Activated naive CD4-positive, alpha-beta T cell treated with anti-CD3 and anti-CD28 coated beads, Interleukin-2, amount 50 U/mL, for 24 hours (primary cell): ENCODE results near the gene HRNR.

Experiments
- H3K27ac Mint-ChIP-seq: one replicate; pipeline ENCODE4 v1.8.0; 2021; ENCODE audit warnings: mild to moderate bottlenecking, mixed read lengths
- H3K27me3 Mint-ChIP-seq: one replicate; pipeline ENCODE4 v1.8.0; 2021; ENCODE audit warnings: mixed read lengths
- H3K36me3 Mint-ChIP-seq: one replicate; pipeline ENCODE4 v1.8.0; 2021; ENCODE audit warnings: mixed read lengths
- H3K4me1 Mint-ChIP-seq: one replicate; pipeline ENCODE4 v1.8.0; 2021; ENCODE audit warnings: mixed read lengths
- H3K4me3 Mint-ChIP-seq: one replicate; pipeline ENCODE4 v1.8.0; 2021; ENCODE audit warnings: mild to moderate bottlenecking, mixed read lengths
- H3K9me3 Mint-ChIP-seq: one replicate; pipeline ENCODE4 v1.8.0; 2021; ENCODE audit warnings: mixed read lengths

The HRNR gene

GRCh38 chr1:152198982-152199381 lies 25.0 kb downstream of the HRNR start:
- peaks cover 3% of the 10 kb centered on the region for H3K36me3 Mint-ChIP-seq

GRCh38 chr1:152197361-152197941 lies 26.5 kb downstream of the HRNR start:
- Mint-ChIP-seq H3K9me3 (no peaks in the 10 kb centered on the region), H3K4me3 (no peak overlapping the region), H3K4me1 (no peaks in the 10 kb centered on the region), H3K27ac (no peak overlapping the region), H3K36me3 (peaks cover 3% of the 10 kb centered on the region), H3K27me3 (peaks cover 9% of the 10 kb centered on the region)

More at GRCh38 chr1:152198982-152199381, 25.0 kb downstream of the HRNR start:
- Mint-ChIP-seq H3K27me3 (peaks cover 9% of the 10 kb centered on the region), H3K9me3 (no peaks in the 10 kb centered on the region), H3K4me1 (no peaks in the 10 kb centered on the region), H3K4me3 (no peak overlapping the region), H3K27ac (no peak overlapping the region)

GRCh38 chr1:152191711-152192110 lies 32.3 kb downstream of the HRNR start:
- Mint-ChIP-seq H3K9me3 (no peaks in the 10 kb centered on the region), H3K4me3 (no peak overlapping the region), H3K27ac (no peak overlapping the region), H3K4me1 (peaks cover 6% of the 10 kb centered on the region), H3K36me3 (no peaks in the 10 kb centered on the region), H3K27me3 (peaks cover 1% of the 10 kb centered on the region)

- Mint-ChIP-seq H3K4me3 (no peak overlapping the region), H3K27ac (no peak overlapping the region), H3K36me3 (no peaks in the 10 kb centered on the region), H3K27me3 (peaks cover 1% of the 10 kb centered on the region), H3K9me3 (no peaks in the 10 kb centered on the region), H3K4me1 (peaks cover 6% of the 10 kb centered on the region)
Observed at GRCh38 chr1:152191260-152191659, 32.7 kb downstream of the HRNR start.

- H3K27ac Mint-ChIP-seq = no peak overlapping the region
- no peaks in the 10 kb centered on the region for H3K36me3 Mint-ChIP-seq
- H3K4me3 Mint-ChIP-seq = no peak overlapping the region
- H3K4me1 Mint-ChIP-seq = peaks cover 6% of the 10 kb centered on the region
- H3K27me3 Mint-ChIP-seq = peaks cover under 1% of the 10 kb centered on the region
- no peaks in the 10 kb centered on the region for H3K9me3 Mint-ChIP-seq
Observed at GRCh38 chr1:152190589-152190988, 33.4 kb downstream of the HRNR start.

GRCh38 chr1:152189657-152190442 lies 34.1 kb downstream of the HRNR start:
- Mint-ChIP-seq H3K4me3 (peak overlapping the region; percentile 81), H3K4me1 (peaks cover 9% of the 10 kb centered on the region), H3K36me3 (no peaks in the 10 kb centered on the region), H3K27me3 (no peaks in the 10 kb centered on the region), H3K27ac (no peak overlapping the region), H3K9me3 (no peaks in the 10 kb centered on the region)

GRCh38 chr1:152188673-152189591 lies 35.1 kb downstream of the HRNR start:
- Mint-ChIP-seq H3K9me3 (no peaks in the 10 kb centered on the region), H3K36me3 (no peaks in the 10 kb centered on the region), H3K27me3 (peaks cover 4% of the 10 kb centered on the region), H3K4me3 (peak overlapping the region; percentile 81), H3K4me1 (peaks cover 9% of the 10 kb centered on the region), H3K27ac (no peak overlapping the region)

- H3K36me3 Mint-ChIP-seq = no peaks in the 10 kb centered on the region
- H3K27me3 Mint-ChIP-seq = peaks cover 4% of the 10 kb centered on the region
- peaks cover 9% of the 10 kb centered on the region for H3K4me1 Mint-ChIP-seq
- no peaks in the 10 kb centered on the region for H3K9me3 Mint-ChIP-seq
- H3K4me3 Mint-ChIP-seq = no peak overlapping the region
- H3K27ac Mint-ChIP-seq = no peak overlapping the region
Observed at GRCh38 chr1:152186556-152187285, 37.3 kb downstream of the HRNR start.

- Mint-ChIP-seq H3K27ac (no peak overlapping the region), H3K4me1 (peaks cover 9% of the 10 kb centered on the region), H3K4me3 (no peak overlapping the region), H3K9me3 (no peaks in the 10 kb centered on the region), H3K27me3 (peaks cover 4% of the 10 kb centered on the region), H3K36me3 (no peaks in the 10 kb centered on the region)
Observed at GRCh38 chr1:152185544-152186391, 38.2 kb downstream of the HRNR start.

GRCh38 chr1:152182944-152183361 lies 41.0 kb downstream of the HRNR start:
- Mint-ChIP-seq H3K4me1 (peaks cover 3% of the 10 kb centered on the region), H3K9me3 (no peaks in the 10 kb centered on the region), H3K27ac (no peak overlapping the region), H3K4me3 (no peak overlapping the region), H3K27me3 (peaks cover 4% of the 10 kb centered on the region), H3K36me3 (no peaks in the 10 kb centered on the region)

GRCh38 chr1:152182431-152182830 lies 41.6 kb downstream of the HRNR start:
- peaks cover 6% of the 10 kb centered on the region for H3K27me3 Mint-ChIP-seq
- H3K27ac Mint-ChIP-seq = no peak overlapping the region
- no peaks in the 10 kb centered on the region for H3K9me3 Mint-ChIP-seq
- H3K4me3 Mint-ChIP-seq = no peak overlapping the region
- H3K4me1 Mint-ChIP-seq = peaks cover 3% of the 10 kb centered on the region
- no peaks in the 10 kb centered on the region for H3K36me3 Mint-ChIP-seq

GRCh38 chr1:152179566-152179965 lies 44.4 kb downstream of the HRNR start:
- Mint-ChIP-seq H3K27me3 (peaks cover 10% of the 10 kb centered on the region), H3K27ac (no peak overlapping the region), H3K4me1 (no peaks in the 10 kb centered on the region), H3K9me3 (no peaks in the 10 kb centered on the region), H3K4me3 (no peak overlapping the region), H3K36me3 (no peaks in the 10 kb centered on the region)

- no peak overlapping the region for H3K27ac Mint-ChIP-seq
- no peaks in the 10 kb centered on the region for H3K9me3 Mint-ChIP-seq
- no peak overlapping the region for H3K4me3 Mint-ChIP-seq
- H3K4me1 Mint-ChIP-seq = peaks cover 7% of the 10 kb centered on the region
- H3K36me3 Mint-ChIP-seq = no peaks in the 10 kb centered on the region
- no peaks in the 10 kb centered on the region for H3K27me3 Mint-ChIP-seq
Observed at GRCh38 chr1:152170287-152170905, 53.6 kb downstream of the HRNR start.

GRCh38 chr1:152169366-152170025 lies 54.5 kb downstream of the HRNR start:
- Mint-ChIP-seq H3K9me3 (no peaks in the 10 kb centered on the region), H3K4me1 (peaks cover 8% of the 10 kb centered on the region), H3K4me3 (no peak overlapping the region), H3K27me3 (no peaks in the 10 kb centered on the region), H3K27ac (no peak overlapping the region), H3K36me3 (no peaks in the 10 kb centered on the region)
